Measurements from ENCODE around the gene KCNJ4.

The KCNJ4 gene

GRCh38 chr22:38462960-38463784 is 8.2 kb upstream of the KCNJ4 start:
- ATAC-seq (no peak), DNase-seq (no peak)
- Mint-ChIP-seq H3K4me3 (no peak overlapping the region), H3K9me3 (no peaks in the 10 kb centered on the region), H3K27ac (no peak overlapping the region), H3K27me3 (peaks cover 93% of the 10 kb centered on the region), H3K4me1 (peaks cover 31% of the 10 kb centered on the region)

- Mint-ChIP-seq H3K4me1 (peaks cover 25% of the 10 kb centered on the region), H3K27me3 (peaks cover 97% of the 10 kb centered on the region), H3K9me3 (no peaks in the 10 kb centered on the region), H3K27ac (peak overlapping the region in 1 of 2 donors; percentile 39), H3K4me3 (peak overlapping the region; percentile 38 to 64)
- peak; percentile 83 for ATAC-seq
- peak; percentile 71 to 75 for DNase-seq
Observed at GRCh38 chr22:38461414-38462081, 6.5 kb upstream of the KCNJ4 start.

- H3K4me3 Mint-ChIP-seq: peak overlapping the region in 1 of 2 donors; percentile 64
- DNase-seq (no peak), ATAC-seq (peak; percentile 42)
- no peaks in the 10 kb centered on the region for H3K9me3 Mint-ChIP-seq
- no peak overlapping the region for H3K27ac Mint-ChIP-seq
- peaks cover 97% of the 10 kb centered on the region for H3K27me3 Mint-ChIP-seq
- peaks cover 30% of the 10 kb centered on the region for H3K4me1 Mint-ChIP-seq
Observed at GRCh38 chr22:38461057-38461413, 6.0 kb upstream of the KCNJ4 start.

GRCh38 chr22:38460426-38460840 is 5.4 kb upstream of the KCNJ4 start:
- Mint-ChIP-seq H3K4me3 (no peak overlapping the region), H3K9me3 (no peaks in the 10 kb centered on the region), H3K27ac (no peak overlapping the region), H3K4me1 (peaks cover 30% of the 10 kb centered on the region), H3K27me3 (peaks cover 94% of the 10 kb centered on the region)
- ATAC-seq (no peak), DNase-seq (no peak)

- Mint-ChIP-seq H3K27ac (no peak overlapping the region), H3K4me1 (peaks cover 29% of the 10 kb centered on the region), H3K27me3 (peaks cover 88% of the 10 kb centered on the region), H3K4me3 (peak overlapping the region; percentile 14 to 66), H3K9me3 (no peaks in the 10 kb centered on the region)
- ATAC-seq (no peak), DNase-seq (no peak)
Observed at GRCh38 chr22:38456841-38457699, 2.1 kb upstream of the KCNJ4 start.

GRCh38 chr22:38456272-38456835 is 1.4 kb upstream of the KCNJ4 start:
- H3K9me3 Mint-ChIP-seq: no peaks in the 10 kb centered on the region
- H3K4me1 Mint-ChIP-seq: peaks cover 22% of the 10 kb centered on the region
- peak overlapping the region; percentile 14 to 66 for H3K4me3 Mint-ChIP-seq
- no peak overlapping the region for H3K27ac Mint-ChIP-seq
- ATAC-seq (no peak), DNase-seq (no peak)
- peaks cover 88% of the 10 kb centered on the region for H3K27me3 Mint-ChIP-seq

GRCh38 chr22:38455530-38456271 is 702 bp upstream of the KCNJ4 start:
- Mint-ChIP-seq H3K27ac (no peak overlapping the region), H3K4me3 (peak overlapping the region; percentile 48 to 66), H3K4me1 (peaks cover 19% of the 10 kb centered on the region), H3K27me3 (peaks cover 88% of the 10 kb centered on the region), H3K9me3 (no peaks in the 10 kb centered on the region)
- no peak for DNase-seq
- ATAC-seq: peak; percentile 4

- no peak overlapping the region for H3K27ac Mint-ChIP-seq
- DNase-seq: no peak
- peak overlapping the region; percentile 73 to 77 for H3K4me3 Mint-ChIP-seq
- H3K27me3 Mint-ChIP-seq: peaks cover 85% of the 10 kb centered on the region
- no peaks in the 10 kb centered on the region for H3K9me3 Mint-ChIP-seq
- H3K4me1 Mint-ChIP-seq: peaks cover 19% of the 10 kb centered on the region
- ATAC-seq: peak; percentile 27
Observed at GRCh38 chr22:38454353-38455075, 485 bp downstream of the KCNJ4 start.

GRCh38 chr22:38453996-38454352 is 1.0 kb downstream of the KCNJ4 start:
- Mint-ChIP-seq H3K27ac (no peak overlapping the region), H3K4me1 (peaks cover 19% of the 10 kb centered on the region), H3K9me3 (no peaks in the 10 kb centered on the region), H3K4me3 (peak overlapping the region in 1 of 2 donors; percentile 77), H3K27me3 (peaks cover 79% of the 10 kb centered on the region)
- ATAC-seq: no peak
- no peak for DNase-seq

GRCh38 chr22:38453066-38453672 is 1.8 kb downstream of the KCNJ4 start:
- H3K4me3 Mint-ChIP-seq: no peak overlapping the region
- peaks cover 71% of the 10 kb centered on the region for H3K27me3 Mint-ChIP-seq
- ATAC-seq: no peak
- H3K27ac Mint-ChIP-seq: no peak overlapping the region
- DNase-seq: no peak
- H3K9me3 Mint-ChIP-seq: no peaks in the 10 kb centered on the region
- H3K4me1 Mint-ChIP-seq: peaks cover 19% of the 10 kb centered on the region

GRCh38 chr22:38452373-38453065 is 2.5 kb downstream of the KCNJ4 start:
- ATAC-seq (no peak), DNase-seq (no peak)
- H3K4me1 Mint-ChIP-seq: peaks cover 19% of the 10 kb centered on the region
- H3K4me3 Mint-ChIP-seq: no peak overlapping the region
- peaks cover 65% of the 10 kb centered on the region for H3K27me3 Mint-ChIP-seq
- no peak overlapping the region for H3K27ac Mint-ChIP-seq
- no peaks in the 10 kb centered on the region for H3K9me3 Mint-ChIP-seq

- Mint-ChIP-seq H3K4me1 (peaks cover 16% of the 10 kb centered on the region), H3K27me3 (peaks cover 58% of the 10 kb centered on the region), H3K27ac (no peak overlapping the region), H3K9me3 (no peaks in the 10 kb centered on the region), H3K4me3 (no peak overlapping the region)
- ATAC-seq (no peak), DNase-seq (no peak)
Observed at GRCh38 chr22:38451864-38452263, 3.1 kb downstream of the KCNJ4 start.

GRCh38 chr22:38451404-38451803 is 3.6 kb downstream of the KCNJ4 start:
- Mint-ChIP-seq H3K27ac (no peak overlapping the region), H3K4me3 (no peak overlapping the region), H3K4me1 (peaks cover 11% of the 10 kb centered on the region), H3K9me3 (no peaks in the 10 kb centered on the region), H3K27me3 (peaks cover 53% of the 10 kb centered on the region)
- ATAC-seq (no peak), DNase-seq (no peak)

Data from stimulated activated naive CD8-positive, alpha-beta T cell treated with anti-CD3 and anti-CD28 coated beads, Interleukin-15, amount 100 ng/mL, for 72 hours (primary cell).